ENCODE data around the gene SCMH1. TPM values are rescaled to one million over a fixed set of nuclear protein-coding genes. Genes with fewer than 3 reads are reported as not detected.

SCMH1 gene
- total RNA-seq, 2 experiments from 2014 or later = 25.3 to 26.1 TPM

DNA sequence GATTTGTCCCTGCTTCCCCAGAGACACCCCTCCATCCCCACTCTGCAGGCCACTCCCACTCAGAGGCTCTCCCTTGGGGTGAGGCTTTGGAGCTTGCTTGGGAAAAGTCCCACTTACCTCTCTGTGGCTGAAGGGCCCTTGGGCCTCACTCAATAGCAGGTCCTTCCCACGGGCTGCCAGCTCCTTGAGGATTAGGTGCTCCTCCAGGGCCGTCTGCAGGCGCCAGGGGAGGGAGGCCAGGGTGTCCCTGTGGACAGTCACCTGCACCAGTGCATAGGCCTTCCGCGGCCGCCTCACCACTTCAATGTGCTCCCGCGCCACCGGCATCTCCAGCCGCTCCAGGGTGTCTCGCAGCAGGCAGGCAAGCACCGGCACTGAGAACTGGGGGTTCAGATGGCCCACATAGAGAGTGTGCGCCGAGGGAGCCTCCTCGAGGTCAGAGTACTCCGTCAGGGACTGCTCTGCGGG is 222.0 kb downstream of the SCMH1 start:
- intact Hi-C loops (cut with micrococcal nuclease) = no loop called here

DNA sequence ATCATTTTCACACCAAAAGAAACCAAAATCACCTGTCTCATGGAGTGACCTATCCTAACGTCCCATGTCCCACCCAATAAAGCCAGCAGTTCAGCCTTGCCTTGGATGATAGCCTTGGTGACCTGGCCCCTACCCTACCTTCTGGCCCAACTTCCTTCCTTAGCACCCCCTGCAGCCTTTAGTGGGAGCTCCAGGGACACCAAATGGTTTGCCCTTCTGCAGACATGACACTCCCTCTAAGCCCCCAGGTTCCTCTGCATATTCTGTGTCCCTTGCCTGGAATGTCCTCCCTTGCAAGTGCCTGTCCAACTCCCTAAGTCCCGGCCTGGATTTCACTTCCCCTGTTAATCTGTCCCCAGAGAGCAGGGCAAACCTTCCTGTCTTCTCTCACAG is 222.8 kb downstream of the SCMH1 start:
- ChIA-PET CTCF (no interaction called here), POLR2A (interaction anchor here (1.2 kb wide), 1 partner anchor 35 kb away, joined by 5 read pairs; no protein-coding TSS in a partner anchor)
- DNase-seq (no peak), ATAC-seq (no peak)
- TF ChIP-seq, protein P1, sequence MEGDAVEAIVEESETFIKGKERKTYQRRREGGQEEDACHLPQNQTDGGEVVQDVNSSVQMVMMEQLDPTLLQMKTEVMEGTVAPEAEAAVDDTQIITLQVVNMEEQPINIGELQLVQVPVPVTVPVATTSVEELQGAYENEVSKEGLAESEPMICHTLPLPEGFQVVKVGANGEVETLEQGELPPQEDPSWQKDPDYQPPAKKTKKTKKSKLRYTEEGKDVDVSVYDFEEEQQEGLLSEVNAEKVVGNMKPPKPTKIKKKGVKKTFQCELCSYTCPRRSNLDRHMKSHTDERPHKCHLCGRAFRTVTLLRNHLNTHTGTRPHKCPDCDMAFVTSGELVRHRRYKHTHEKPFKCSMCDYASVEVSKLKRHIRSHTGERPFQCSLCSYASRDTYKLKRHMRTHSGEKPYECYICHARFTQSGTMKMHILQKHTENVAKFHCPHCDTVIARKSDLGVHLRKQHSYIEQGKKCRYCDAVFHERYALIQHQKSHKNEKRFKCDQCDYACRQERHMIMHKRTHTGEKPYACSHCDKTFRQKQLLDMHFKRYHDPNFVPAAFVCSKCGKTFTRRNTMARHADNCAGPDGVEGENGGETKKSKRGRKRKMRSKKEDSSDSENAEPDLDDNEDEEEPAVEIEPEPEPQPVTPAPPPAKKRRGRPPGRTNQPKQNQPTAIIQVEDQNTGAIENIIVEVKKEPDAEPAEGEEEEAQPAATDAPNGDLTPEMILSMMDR (IDR thresholded peaks at IDR 0.05) = no peak
- H3K27me3 Mint-ChIP-seq = no peaks in the 10 kb centered on the region
- no peaks in the 10 kb centered on the region for H3K9me3 Mint-ChIP-seq
- H3K27ac Mint-ChIP-seq = no peak overlapping the region
- peaks cover 12% of the 10 kb centered on the region for H3K36me3 Mint-ChIP-seq (ENCODE audit: low read depth)
- intact Hi-C loops (cut with micrococcal nuclease) = no loop called here
- no peak overlapping the region for H3K4me3 Mint-ChIP-seq
- H3K4me1 Mint-ChIP-seq (ENCODE audit: low read depth) = peaks cover 9% of the 10 kb centered on the region

More for the DNA sequence above, 222.0 kb downstream of the SCMH1 start:
- CTCF ChIA-PET = no interaction called here
- no peaks in the 10 kb centered on the region for H3K27me3 Mint-ChIP-seq
- peaks cover 3% of the 10 kb centered on the region for H3K4me1 Mint-ChIP-seq (ENCODE audit: low read depth)
- H3K4me3 Mint-ChIP-seq = no peak overlapping the region
- H3K27ac Mint-ChIP-seq = no peak overlapping the region
- H3K36me3 Mint-ChIP-seq (ENCODE audit: low read depth) = peaks cover 6% of the 10 kb centered on the region
- ATAC-seq = no peak
- TF ChIP-seq, protein P1 (IDR thresholded peaks at IDR 0.05) = no peak
- H3K9me3 Mint-ChIP-seq = no peaks in the 10 kb centered on the region
- DNase-seq = no peak
- POLR2A ChIA-PET = interaction anchor here (1.2 to 1.7 kb wide), 3 partner anchors 16 to 40 kb away, joined by 5 to 7 read pairs (median 5); partner anchors contain the start of gene CTPS1

- Mint-ChIP-seq H3K27me3 (no peaks in the 10 kb centered on the region), H3K4me1 (ENCODE audit: low read depth) (peaks cover 13% of the 10 kb centered on the region), H3K9me3 (no peaks in the 10 kb centered on the region), H3K4me3 (no peak overlapping the region), H3K36me3 (ENCODE audit: low read depth) (peaks cover 22% of the 10 kb centered on the region), H3K27ac (no peak overlapping the region)
- ChIA-PET POLR2A (no interaction called here), CTCF (no interaction called here)
- ATAC-seq = no peak
- DNase-seq = no peak
- TF ChIP-seq, protein P1 (IDR thresholded peaks at IDR 0.05) = no peak
- intact Hi-C loops (cut with micrococcal nuclease) = no loop called here
Observed at GRCh38 chr1:41018018-41018410, 224.1 kb downstream of the SCMH1 start.

- Mint-ChIP-seq H3K4me3 (no peak overlapping the region), H3K27me3 (no peaks in the 10 kb centered on the region), H3K9me3 (no peaks in the 10 kb centered on the region), H3K36me3 (ENCODE audit: low read depth) (peaks cover 26% of the 10 kb centered on the region), H3K4me1 (ENCODE audit: low read depth) (peaks cover 13% of the 10 kb centered on the region), H3K27ac (no peak overlapping the region)
- DNase-seq = no peak
- no peak for ATAC-seq
- intact Hi-C loops (cut with micrococcal nuclease) = no loop called here
- TF ChIP-seq, protein P1 (IDR thresholded peaks at IDR 0.05) = no peak
- POLR2A ChIA-PET = interaction anchor here (2.6 kb wide), 1 partner anchor 37 kb away, joined by 9 read pairs; the partner anchor contains the start of gene CTPS1
- CTCF ChIA-PET = no interaction called here
Observed at GRCh38 chr1:41017141-41018017, 224.7 kb downstream of the SCMH1 start.

- POLR2A ChIA-PET = interaction anchor here (0.7 to 2.6 kb wide), 9 partner anchors 8 to 36 kb away, joined by 3 to 9 read pairs (median 3); partner anchors contain the start of gene CTPS1
- H3K4me1 Mint-ChIP-seq (ENCODE audit: low read depth) = peaks cover 13% of the 10 kb centered on the region
- DNase-seq = no peak
- no peak overlapping the region for H3K27ac Mint-ChIP-seq
- H3K27me3 Mint-ChIP-seq = no peaks in the 10 kb centered on the region
- intact Hi-C loops (cut with micrococcal nuclease) = no loop called here
- peaks cover 33% of the 10 kb centered on the region for H3K36me3 Mint-ChIP-seq (ENCODE audit: low read depth)
- CTCF ChIA-PET = no interaction called here
- no peaks in the 10 kb centered on the region for H3K9me3 Mint-ChIP-seq
- TF ChIP-seq, protein P1 (IDR thresholded peaks at IDR 0.05) = no peak
- H3K4me3 Mint-ChIP-seq = no peak overlapping the region
- ATAC-seq = no peak
Observed at GRCh38 chr1:41015897-41016470, 226.1 kb downstream of the SCMH1 start.
